Neutrophil (primary cell): Measurements from ENCODE around the gene SORCS1.

Experiments
- H3K27ac ChIP-seq: fragments of 200-600 bp; sonication (generic); 2 replicates; pipeline ENCODE4 v1.5.1; 2016; ENCODE audit warnings: mild to moderate bottlenecking, moderate library complexity
- H3K27me3 ChIP-seq: fragments of 200-600 bp; sonication (generic); 2 replicates; pipeline ENCODE4 v1.6.0; 2016; ENCODE audit warnings: mild to moderate bottlenecking
- H3K36me3 ChIP-seq: fragments of 200-600 bp; sonication (generic); 2 replicates; pipeline ENCODE4 v1.5.1; 2017
- H3K4me1 ChIP-seq, 2 experiments: fragments of 200-600 bp in 1 of 2; sonication (generic) in 1 of 2; 1 replicate in 1 of 2; 2 replicates in 1 of 2; pipeline versions ENCODE4 v1.5.1 to v1.6.1; 2013 to 2016; ENCODE audit warnings: low read depth in 1 of 2, low read length in 1 of 2, mild to moderate bottlenecking in 1 of 2, moderate library complexity in 1 of 2; ENCODE audit not compliant: control insufficient read depth in 1 of 2, insufficient read depth in 1 of 2
- H3K4me3 ChIP-seq, 2 experiments: fragments of 200-600 bp in 1 of 2; sonication (generic) in 1 of 2; 1 replicate in 1 of 2; 2 replicates in 1 of 2; pipeline ENCODE4 v1.5.1; 2013 to 2016; ENCODE audit warnings: low read depth in 1 of 2, low read length in 1 of 2, mild to moderate bottlenecking in 1 of 2, moderate library complexity in 1 of 2
- H3K9me3 ChIP-seq: fragments of 200-600 bp; sonication (generic); 2 replicates; pipeline ENCODE4 v1.5.1; 2016
- CTCF ChIP-seq: fragments of 200-600 bp; sonication (generic); IDR thresholded peaks from 2 replicates; pipeline ENCODE4 v1.5.1; 2016; ENCODE audit warnings: antibody characterized with exemption

SORCS1 gene

GRCh38 chr10:106746868-106747267 is 417.6 kb downstream of the SORCS1 start:
- Histone ChIP-seq H3K27ac (no peak overlapping the region), H3K27me3 (no peaks in the 10 kb centered on the region), H3K36me3 (no peaks in the 10 kb centered on the region), H3K9me3 (no peaks in the 10 kb centered on the region), H3K4me3 (no peak overlapping the region), H3K4me1 (no peaks in the 10 kb centered on the region)
- no peak for TF ChIP-seq CTCF

- Histone ChIP-seq H3K9me3 (no peaks in the 10 kb centered on the region), H3K36me3 (no peaks in the 10 kb centered on the region)
Observed at GRCh38 chr10:106741006-106741530, 423.4 kb downstream of the SORCS1 start.

GRCh38 chr10:106740071-106740470 is 424.4 kb downstream of the SORCS1 start:
- no peaks in the 10 kb centered on the region for H3K36me3 ChIP-seq
- no peak overlapping the region for H3K27ac ChIP-seq
- H3K4me1 ChIP-seq: no peaks in the 10 kb centered on the region
- TF ChIP-seq CTCF: no peak
- H3K27me3 ChIP-seq: no peaks in the 10 kb centered on the region
- no peaks in the 10 kb centered on the region for H3K9me3 ChIP-seq
- no peak overlapping the region for H3K4me3 ChIP-seq

More at GRCh38 chr10:106741006-106741530, 423.4 kb downstream of the SORCS1 start:
- H3K4me1 ChIP-seq: no peaks in the 10 kb centered on the region
- no peak overlapping the region for H3K27ac ChIP-seq
- no peak for TF ChIP-seq CTCF
- no peaks in the 10 kb centered on the region for H3K27me3 ChIP-seq
- no peak overlapping the region for H3K4me3 ChIP-seq

- H3K4me1 ChIP-seq: no peaks in the 10 kb centered on the region
- no peaks in the 10 kb centered on the region for H3K9me3 ChIP-seq
- no peak overlapping the region for H3K27ac ChIP-seq
- no peaks in the 10 kb centered on the region for H3K27me3 ChIP-seq
- H3K4me3 ChIP-seq: no peak overlapping the region
- no peak for TF ChIP-seq CTCF
- no peaks in the 10 kb centered on the region for H3K36me3 ChIP-seq
Observed at GRCh38 chr10:106734220-106734619, 430.3 kb downstream of the SORCS1 start.

GRCh38 chr10:106728232-106728631 is 436.3 kb downstream of the SORCS1 start:
- Histone ChIP-seq H3K27ac (no peak overlapping the region), H3K27me3 (no peaks in the 10 kb centered on the region), H3K4me1 (no peaks in the 10 kb centered on the region), H3K9me3 (no peaks in the 10 kb centered on the region), H3K4me3 (no peak overlapping the region), H3K36me3 (no peaks in the 10 kb centered on the region)
- no peak for TF ChIP-seq CTCF

- Histone ChIP-seq H3K27me3 (no peaks in the 10 kb centered on the region), H3K9me3 (no peaks in the 10 kb centered on the region), H3K27ac (no peak overlapping the region), H3K36me3 (no peaks in the 10 kb centered on the region), H3K4me3 (no peak overlapping the region), H3K4me1 (no peaks in the 10 kb centered on the region)
- no peak for TF ChIP-seq CTCF
Observed at GRCh38 chr10:106727170-106727569, 437.3 kb downstream of the SORCS1 start.
